ENCODE data around the gene PLA2G2C. TPM values are rescaled to one million over a fixed set of nuclear protein-coding genes. Genes with fewer than 3 reads are reported as not detected.

Gene PLA2G2C
- total RNA-seq, 4 donors from 2014 or later, result not detected

Other genes starting within 250 kb of the PLA2G2C start
- gene PLA2G2A, start 206.9 kb downstream of the PLA2G2C start, total RNA-seq, result 100 to 1,000 TPM; 196 to 718 (median 477) TPM
- gene PLA2G5, start 116.3 kb downstream of the PLA2G2C start, total RNA-seq, result 10 to 100 TPM in 1 of 4 donors, 1 to 10 TPM in 2, under 1 TPM in 1; 0.60 to 14.5 (median 3.0) TPM
- not detected for gene PLA2G2D, start 67.0 kb downstream of the PLA2G2C start, total RNA-seq
- gene PLA2G2F, start 47.2 kb downstream of the PLA2G2C start, total RNA-seq, result not detected
- 1 to 10 TPM in 2 of 4 donors, under 1 TPM in 2; 0.32 to 2.1 (median 1.2) TPM for gene UBXN10, start 422 bp downstream of the PLA2G2C start, total RNA-seq
- not detected for gene VWA5B1, start 104.4 kb upstream of the PLA2G2C start, total RNA-seq